B cell (primary cell): ENCODE data around the gene AP5S1. TPM values are rescaled to one million over a fixed set of nuclear protein-coding genes. Genes with fewer than 3 reads are reported as not detected.

Experiments used
- ATAC-seq: fragments of 200-7000 bp; cut with Tn5 transposase; one replicate; pipeline ENCODE4 v1.10.0; 2021; ENCODE audit warnings: low read depth, mild to moderate bottlenecking, moderate number of reproducible peaks, moderate library complexity
- CTCF ChIA-PET: fragments of 350-600 bp; sonication (Branson Sonifier 250); formaldehyde crosslinking; loops from one replicate; lab custom pipeline; 2021; ENCODE audit warnings: antibody characterized with exemption, inconsistent platforms; lab: Charles Lee
- POLR2A ChIA-PET: fragments of 350-600 bp; sonication (Branson Sonifier 250); formaldehyde crosslinking; loops from one replicate; lab custom pipeline; 2021; ENCODE audit warnings: antibody characterized with exemption; lab: Charles Lee
- DNase-seq: peaks from one replicate; pipeline ENCODE4 v3.0.0; 2013
- H2AFZ ChIP-seq: 2 replicates; pipeline ENCODE4 v1.6.1; 2012; ENCODE audit warnings: mild to moderate bottlenecking, low read depth, low read length; ENCODE audit not compliant: insufficient read depth, poor library complexity, severe bottlenecking
- H3K27ac ChIP-seq, 2 donors: 1 replicate in 1 of 2; 2 replicates in 1 of 2; pipeline ENCODE4 v1.5.1; 2012 to 2013; ENCODE audit warnings: low read length in 2 of 2, mild to moderate bottlenecking in 2 of 2, moderate library complexity in 1 of 2
- H3K27me3 ChIP-seq, 4 experiments: fragments of 200-600 bp in 1 of 4; sonication (generic) in 1 of 4; replicated peaks in 1 of 4; 1 replicate in 2 of 4; 2 replicates in 2 of 4; pipeline versions ENCODE4 v1.6.1 to v1.7.0; 2013 to 2016; ENCODE audit warnings: low read length in 3 of 4, mild to moderate bottlenecking in 2 of 4, mixed read lengths in 1 of 4, moderate library complexity in 1 of 4; ENCODE audit not compliant: insufficient read depth in 4 of 4, control insufficient read depth in 3 of 4; ENCODE audit errors: control extremely low read depth in 1 of 4
- H3K36me3 ChIP-seq, 2 experiments: replicated peaks in 1 of 2; 1 replicate in 1 of 2; 2 replicates in 1 of 2; pipeline versions ENCODE4 v1.6.1 to v1.7.1; 2013; ENCODE audit warnings: low read length in 1 of 2; ENCODE audit not compliant: insufficient read depth in 2 of 2, control insufficient read depth in 1 of 2; ENCODE audit errors: control extremely low read depth in 1 of 2, extremely low read depth in 1 of 2
- H3K4me1 ChIP-seq, 2 donors: fragments of 200-600 bp in 1 of 2; sonication (generic) in 1 of 2; 1 replicate in 1 of 2; 2 replicates in 1 of 2; pipeline versions ENCODE4 v1.5.1 to v1.6.1; 2013 to 2017; ENCODE audit warnings: low read length in 2 of 2; ENCODE audit not compliant: control insufficient read depth in 2 of 2, insufficient read depth in 2 of 2
- H3K4me2 ChIP-seq: replicated peaks from 2 replicates; pipeline ENCODE3; 2012; ENCODE audit warnings: mild to moderate bottlenecking, low read depth, low read length; ENCODE audit not compliant: poor library complexity, severe bottlenecking
- H3K4me3 ChIP-seq, 5 experiments: fragments of 200-600 bp in 1 of 5; sonication (generic) in 1 of 5; 1 replicate in 3 of 5; 2 replicates in 2 of 5; pipeline versions ENCODE4 v1.5.1 to v1.7.0; 2011 to 2016; ENCODE audit warnings: low read length in 4 of 5, mild to moderate bottlenecking in 4 of 5, low read depth in 2 of 5, control low read depth in 1 of 5, moderate library complexity in 1 of 5; ENCODE audit not compliant: insufficient read depth in 1 of 5; ENCODE audit errors: control extremely low read depth in 1 of 5, extremely low read depth in 1 of 5
- H3K79me2 ChIP-seq: fragments of 200-600 bp; sonication (generic); one replicate; pipeline ENCODE4 v1.6.0; 2016; ENCODE audit warnings: low read length; ENCODE audit not compliant: control insufficient read depth, insufficient read depth
- H3K9ac ChIP-seq: fragments of 200-600 bp; sonication (generic); 2 replicates; pipeline ENCODE4 v1.6.1; 2017; ENCODE audit warnings: mild to moderate bottlenecking, low read length, moderate library complexity
- H3K9me3 ChIP-seq, 3 donors: one replicate each; pipeline versions ENCODE4 v1.6.1 to v1.7.1; 2013; ENCODE audit warnings: low read length in 2 of 3; ENCODE audit not compliant: control insufficient read depth in 2 of 3, insufficient read depth in 1 of 3; ENCODE audit errors: control extremely low read depth in 1 of 3
- H4K20me1 ChIP-seq: 2 replicates; pipeline ENCODE4 v1.6.0; 2012; ENCODE audit warnings: mild to moderate bottlenecking, low read length; ENCODE audit not compliant: insufficient read depth, control insufficient read depth, poor library complexity, severe bottlenecking
- H3K27ac Mint-ChIP-seq: one replicate; pipeline ENCODE4 v1.8.0; 2021; ENCODE audit warnings: mixed read lengths
- H3K27me3 Mint-ChIP-seq: one replicate; pipeline ENCODE4 v1.8.0; 2021; ENCODE audit warnings: mixed read lengths
- H3K4me1 Mint-ChIP-seq: one replicate; pipeline ENCODE4 v1.8.0; 2021; ENCODE audit warnings: mixed read lengths
- H3K4me3 Mint-ChIP-seq: one replicate; pipeline ENCODE4 v1.8.0; 2021; ENCODE audit warnings: mixed read lengths
- H3K9me3 Mint-ChIP-seq: one replicate; pipeline ENCODE4 v1.8.0; 2022; ENCODE audit warnings: mixed read lengths; ENCODE audit not compliant: insufficient read depth
- CTCF ChIP-seq: fragments of 200-600 bp; IDR thresholded peaks from one replicate; pipeline ENCODE4 v1.8.0; 2022; ENCODE audit warnings: antibody characterized with exemption, mild to moderate bottlenecking
- EZH2 ChIP-seq: IDR thresholded peaks from 2 replicates; pipeline ENCODE4 v1.6.1; 2012; ENCODE audit warnings: borderline replicate concordance, low read depth, mild to moderate bottlenecking, moderate library complexity, low read length; ENCODE audit not compliant: insufficient read depth, poor library complexity, severe bottlenecking
- WGBS: methylation state at CpG from one replicate; pipeline ENCODE4 v1.1.5; 2013; ENCODE audit warnings: missing lambda C conversion rate; ENCODE audit not compliant: insufficient coverage; 5-methylcytosine and 5-hydroxymethylcytosine counted together
- intact Hi-C: fragments of 100-400 bp; cut with micrococcal nuclease; formaldehyde crosslinking; loops from one replicate; pipeline ENCODE4 v1.10.0; 2022
- polyA plus RNA-seq: library from polyadenylated mRNA; depleted of rRNA; stranded (reverse); fragments of >200 nt; gene quantifications from 2 replicates; pipeline ENCODE4 v1.2.3, GENCODE V29; 2012
- total RNA-seq, 2 donors: library from RNA; stranded (reverse); fragments of 120-200 nt in 1 of 2; gene quantifications; 1 replicate in 1 of 2; 2 replicates in 1 of 2; pipeline versions ENCODE4 v1.2.3 to v1.2.4, GENCODE V29; 2013 to 2022

AP5S1 gene
- total and polyA plus RNA-seq, 2 donors (not counting 1 experiment from before 2014, with no cell fraction given): 9.2 to 12.6 TPM

GRCh38 chr20:3864518-3864917 lies 44.2 kb downstream of the AP5S1 start:
- DNase-seq (no peak), ATAC-seq (no peak)
- ChIA-PET POLR2A (no interaction called here), CTCF (no interaction called here)
- H3K4me3 ChIP-seq: no peak overlapping the region
- Mint-ChIP-seq H3K27ac (no peak overlapping the region), H3K27me3 (no peaks in the 10 kb centered on the region), H3K4me3 (no peak overlapping the region), H3K9me3 (no peaks in the 10 kb centered on the region), H3K4me1 (peaks cover 5% of the 10 kb centered on the region)
- H3K27ac ChIP-seq: no peak overlapping the region
- no peak for TF ChIP-seq EZH2
- no peak for TF ChIP-seq CTCF
- intact Hi-C loops: no loop called here
- peaks cover 11 to 61% of the 10 kb centered on the region in 2 experiments for H3K36me3 ChIP-seq
- WGBS: 96% methylated on average over 5 of the region's 5 CpGs
- H3K9me3 ChIP-seq: peaks cover 0 to 3% (median 0%) of the 10 kb centered on the region in 3 donors
- no peaks in the 10 kb centered on the region for H3K4me1 ChIP-seq
- no peak overlapping the region for H2AFZ ChIP-seq
- H4K20me1 ChIP-seq: peaks cover 6% of the 10 kb centered on the region
- no peaks in the 10 kb centered on the region for H3K27me3 ChIP-seq
- H3K9ac ChIP-seq: no peak overlapping the region
- H3K4me2 ChIP-seq: no peak overlapping the region
- H3K79me2 ChIP-seq: peaks cover 2% of the 10 kb centered on the region

DNA sequence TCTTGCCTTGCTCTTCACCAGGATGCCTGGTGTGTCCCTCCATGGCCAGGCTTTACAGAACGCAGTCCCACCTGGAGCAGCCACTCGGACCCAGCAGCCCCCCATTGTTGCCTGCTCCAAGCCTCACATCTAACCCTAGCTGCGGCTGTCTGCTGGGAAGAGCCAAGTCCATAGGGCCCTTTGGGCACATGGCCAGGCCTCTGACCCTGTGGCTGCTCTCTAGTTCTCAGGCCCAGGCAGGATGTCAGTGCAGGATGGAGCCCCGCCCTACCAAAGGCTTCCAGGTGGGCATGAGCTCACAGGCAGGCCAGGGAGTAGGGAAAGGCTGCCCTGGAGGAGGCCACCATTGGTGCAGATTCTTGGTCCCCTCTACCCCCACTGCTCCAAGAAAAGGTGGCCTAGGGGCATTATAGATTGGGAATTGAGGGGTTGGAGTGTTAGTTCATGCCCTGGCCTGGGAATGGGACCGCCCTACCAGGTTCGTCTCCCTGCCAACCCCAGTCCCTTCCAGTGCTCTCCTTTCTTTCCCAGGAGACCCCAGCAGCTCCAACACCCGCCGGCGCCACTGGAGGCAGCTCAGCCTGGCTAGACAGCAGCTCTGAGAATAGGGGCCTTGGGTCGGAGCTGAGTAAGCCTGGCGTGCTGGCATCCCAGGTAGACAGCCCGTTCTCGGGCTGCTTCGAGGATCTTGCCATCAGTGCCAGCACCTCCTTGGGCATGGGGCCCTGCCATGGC lies 45.0 kb downstream of the AP5S1 start:
- Histone ChIP-seq H3K36me3 (peaks cover 11 to 64% of the 10 kb centered on the region in 2 experiments), H3K27ac (no peak overlapping the region), H3K4me2 (no peak overlapping the region), H3K9ac (no peak overlapping the region), H3K27me3 (no peaks in the 10 kb centered on the region), H3K9me3 (peaks cover 0 to 3% (median 0%) of the 10 kb centered on the region in 3 donors), H3K4me3 (no peak overlapping the region), H3K4me1 (no peaks in the 10 kb centered on the region), H3K79me2 (peaks cover 2% of the 10 kb centered on the region), H2AFZ (no peak overlapping the region), H4K20me1 (peaks cover 6% of the 10 kb centered on the region)
- intact Hi-C loops: no loop called here
- WGBS: 100% methylated on average over 13 of the region's 14 CpGs
- no peak for TF ChIP-seq EZH2
- no peak for TF ChIP-seq CTCF
- H3K4me1 Mint-ChIP-seq: peaks cover 5% of the 10 kb centered on the region
- no peak overlapping the region for H3K27ac Mint-ChIP-seq
- no peaks in the 10 kb centered on the region for H3K9me3 Mint-ChIP-seq
- CTCF ChIA-PET: no interaction called here
- ATAC-seq (no peak), DNase-seq (no peak)
- POLR2A ChIA-PET: interaction anchor here (0.5 kb wide), 1 partner anchor 40 kb away, joined by 3 read pairs; no protein-coding TSS in a partner anchor
- no peaks in the 10 kb centered on the region for H3K27me3 Mint-ChIP-seq
- no peak overlapping the region for H3K4me3 Mint-ChIP-seq
